ENCODE measurements around the gene MRPL20.

GRCh38 chr1:1358433-1359271 is 48.4 kb downstream of the MRPL20 start, which contains the start of gene MXRA8:
- TF ChIP-seq CTCF (IDR thresholded peaks at IDR 0.05; ENCODE audit: low read depth, low read length) = no peak
- TF ChIP-seq POLR2A (IDR thresholded peaks at IDR 0.05; ENCODE audit: extremely low read depth, insufficient read length) = no peak
